Common myeloid progenitor, CD34-positive (primary cell): ENCODE results near the gene CLEC16A.

Experiments
- CTCF ChIA-PET: fragments of 350-600 bp; sonication (Branson Sonifier 250); formaldehyde crosslinking; loops from one replicate; lab custom pipeline; 2021; ENCODE audit warnings: antibody characterized with exemption; lab: Charles Lee
- POLR2A ChIA-PET: fragments of 350-600 bp; sonication (Branson Sonifier 250); formaldehyde crosslinking; loops from one replicate; lab custom pipeline; 2021; ENCODE audit warnings: antibody characterized with exemption; lab: Charles Lee
- DNase-seq, 3 donors: peaks; one replicate each; pipeline versions ENCODE4 v3.0.0 to v3.0.0-alpha.2; 2013
- H3K27ac ChIP-seq, 2 experiments: 1 replicate in 1 of 2; 2 replicates in 1 of 2; pipeline ENCODE4 v1.7.0; 2013; ENCODE audit warnings: inconsistent platforms in 2 of 2, low read length in 2 of 2, mild to moderate bottlenecking in 2 of 2, low read depth in 1 of 2, moderate library complexity in 1 of 2; ENCODE audit not compliant: severe bottlenecking in 2 of 2, insufficient read depth in 1 of 2, poor library complexity in 1 of 2
- H3K27me3 ChIP-seq, 5 experiments: replicated peaks in 2 of 5; 1 replicate in 3 of 5; 2 replicates in 2 of 5; pipeline versions ENCODE4 v1.6.1 to v1.7.0; 2013; ENCODE audit warnings: low read length in 4 of 5, mild to moderate bottlenecking in 2 of 5, moderate library complexity in 2 of 5, inconsistent platforms in 1 of 5; ENCODE audit not compliant: insufficient read depth in 5 of 5, control insufficient read depth in 4 of 5
- H3K36me3 ChIP-seq, 4 experiments: 1 replicate in 2 of 4; 2 replicates in 2 of 4; pipeline versions ENCODE4 v1.6.1 to v1.7.0; 2013; ENCODE audit warnings: low read length in 3 of 4, control low read depth in 1 of 4, mild to moderate bottlenecking in 1 of 4; ENCODE audit not compliant: control insufficient read depth in 4 of 4, insufficient read depth in 4 of 4
- H3K4me1 ChIP-seq, 4 experiments: 1 replicate in 3 of 4; 2 replicates in 1 of 4; pipeline versions ENCODE4 v1.6.1 to v1.7.1; 2013; ENCODE audit warnings: low read length in 3 of 4, mild to moderate bottlenecking in 3 of 4, control low read depth in 1 of 4, inconsistent platforms in 1 of 4, moderate library complexity in 1 of 4; ENCODE audit not compliant: control insufficient read depth in 4 of 4, insufficient read depth in 4 of 4; ENCODE audit errors: control extremely low read depth in 1 of 4
- H3K4me3 ChIP-seq, 7 experiments: 1 replicate in 4 of 7; 2 replicates in 3 of 7; pipeline versions ENCODE4 v1.5.1 to v1.7.0; 2013; ENCODE audit warnings: mild to moderate bottlenecking in 7 of 7, low read length in 6 of 7, moderate library complexity in 6 of 7, inconsistent platforms in 2 of 7, low read depth in 2 of 7, control low read depth in 1 of 7; ENCODE audit not compliant: insufficient read depth in 4 of 7, control insufficient read depth in 1 of 7; ENCODE audit errors: extremely low read depth in 1 of 7
- H3K9me3 ChIP-seq, 5 experiments: 1 replicate in 4 of 5; 2 replicates in 1 of 5; pipeline versions ENCODE4 v1.6.1 to v1.7.1; 2013; ENCODE audit warnings: low read length in 4 of 5, mild to moderate bottlenecking in 2 of 5, inconsistent platforms in 1 of 5, low read depth in 1 of 5, moderate library complexity in 1 of 5; ENCODE audit not compliant: control insufficient read depth in 4 of 5, insufficient read depth in 2 of 5; ENCODE audit errors: control extremely low read depth in 1 of 5
- WGBS: methylation state at CpG from one replicate; pipeline ENCODE4 v1.1.5; 2013; ENCODE audit not compliant: insufficient coverage; 5-methylcytosine and 5-hydroxymethylcytosine counted together

The CLEC16A gene

GRCh38 chr16:11175106-11175786 lies 230.9 kb downstream of the CLEC16A start:
- peaks cover 0 to 8% (median 0%) of the 10 kb centered on the region in 4 experiments for H3K4me1 ChIP-seq
- H3K4me3 ChIP-seq = no peak overlapping the region
- ChIA-PET POLR2A (no interaction called here), CTCF (interaction anchor here (1.0 kb wide), 1 partner anchor 9 kb away, joined by 3 read pairs; no protein-coding TSS in a partner anchor)
- peaks cover 4 to 46% (median 15%) of the 10 kb centered on the region in 4 experiments for H3K36me3 ChIP-seq
- no peaks in the 10 kb centered on the region for H3K9me3 ChIP-seq
- no peak for DNase-seq
- no peak overlapping the region for H3K27ac ChIP-seq
- no peaks in the 10 kb centered on the region for H3K27me3 ChIP-seq
- WGBS = 77% methylated on average over 5 of the region's 7 CpGs

DNA sequence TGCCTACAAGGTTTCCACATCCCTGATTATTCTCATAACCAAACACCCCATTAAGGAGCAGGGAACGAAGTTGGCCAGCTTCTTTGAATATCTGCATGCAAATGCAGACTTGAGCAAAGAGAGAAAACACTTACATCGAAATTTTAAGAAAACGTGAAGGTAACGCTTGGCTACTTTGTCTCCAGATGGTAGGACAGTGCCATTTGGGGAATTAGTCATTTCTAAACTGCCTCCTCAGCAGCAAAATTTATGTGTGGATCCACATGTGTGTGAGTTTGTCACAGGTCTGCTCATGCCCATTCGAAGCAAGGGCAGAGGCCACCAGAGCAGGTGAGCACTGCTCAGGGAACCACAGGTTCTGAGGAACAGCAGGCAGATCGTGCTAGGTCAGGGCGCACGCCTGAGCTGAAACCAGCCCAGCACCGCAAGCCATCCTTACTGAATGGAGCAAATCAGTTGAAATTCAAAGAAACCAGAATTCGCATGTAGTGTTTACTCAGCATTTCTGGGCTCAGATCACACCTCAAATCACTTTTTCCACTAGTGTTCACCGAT lies 231.5 kb downstream of the CLEC16A start:
- WGBS = 98% methylated on average over 11 of the region's 11 CpGs
- H3K4me1 ChIP-seq = peaks cover 0 to 13% (median 0%) of the 10 kb centered on the region in 4 experiments
- ChIA-PET CTCF (interaction anchor here (1.0 kb wide), 1 partner anchor 10 kb away, joined by 3 read pairs; no protein-coding TSS in a partner anchor), POLR2A (no interaction called here)
- no peaks in the 10 kb centered on the region for H3K27me3 ChIP-seq
- no peak overlapping the region for H3K27ac ChIP-seq
- no peak overlapping the region for H3K4me3 ChIP-seq
- no peak for DNase-seq
- peaks cover 4 to 50% (median 17%) of the 10 kb centered on the region in 4 experiments for H3K36me3 ChIP-seq
- no peaks in the 10 kb centered on the region for H3K9me3 ChIP-seq

- WGBS = 100% methylated on average over 5 of the region's 6 CpGs
- no peak overlapping the region for H3K4me3 ChIP-seq
- H3K36me3 ChIP-seq = peaks cover 0 to 45% (median 17%) of the 10 kb centered on the region in 4 experiments
- ChIA-PET CTCF (interaction anchor here (0.6 kb wide), 1 partner anchor 147 kb away, joined by 3 read pairs; no protein-coding TSS in a partner anchor), POLR2A (interaction anchor here (0.7 kb wide), 1 partner anchor 13 kb away, joined by 3 read pairs; no protein-coding TSS in a partner anchor)
- peaks cover 0 to 31% (median 6%) of the 10 kb centered on the region in 4 experiments for H3K4me1 ChIP-seq
- no peaks in the 10 kb centered on the region for H3K9me3 ChIP-seq
- no peak overlapping the region for H3K27ac ChIP-seq
- no peaks in the 10 kb centered on the region for H3K27me3 ChIP-seq
- no peak for DNase-seq
Measured at GRCh38 chr16:11177578-11178160, 233.3 kb downstream of the CLEC16A start.

- DNase-seq = no peak
- ChIA-PET CTCF (no interaction called here), POLR2A (no interaction called here)
- peaks cover 0 to 37% (median 6%) of the 10 kb centered on the region in 4 experiments for H3K4me1 ChIP-seq
- H3K36me3 ChIP-seq = peaks cover 0 to 41% (median 16%) of the 10 kb centered on the region in 4 experiments
- H3K27me3 ChIP-seq = no peaks in the 10 kb centered on the region
- no peak overlapping the region for H3K4me3 ChIP-seq
- WGBS = 97% methylated on average over 17 of the region's 24 CpGs
- no peaks in the 10 kb centered on the region for H3K9me3 ChIP-seq
- H3K27ac ChIP-seq = no peak overlapping the region
Measured at GRCh38 chr16:11178424-11178823, 234.1 kb downstream of the CLEC16A start.

DNA sequence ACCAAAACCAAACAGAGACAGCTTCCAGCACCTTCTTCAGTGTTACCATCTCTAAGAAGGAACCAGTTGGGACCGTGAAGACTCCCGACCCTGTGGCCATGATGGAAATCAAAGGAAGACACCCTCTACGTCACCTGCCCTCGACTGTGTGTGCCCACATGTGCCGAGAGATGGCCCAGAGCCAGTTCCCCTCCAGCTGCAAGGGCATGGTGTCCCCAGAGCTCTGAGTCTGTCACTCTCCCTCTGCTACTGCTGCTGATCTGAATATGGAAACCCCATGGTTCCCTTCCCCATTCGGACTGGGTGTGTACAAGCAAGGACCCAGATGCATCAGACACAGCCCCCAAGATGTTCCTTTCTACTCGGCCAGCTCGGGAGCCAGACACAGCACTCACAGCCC lies 235.2 kb downstream of the CLEC16A start:
- peaks cover 0 to 30% (median 15%) of the 10 kb centered on the region in 4 experiments for H3K36me3 ChIP-seq
- H3K27me3 ChIP-seq = no peaks in the 10 kb centered on the region
- WGBS = 97% methylated on average over 8 of the region's 8 CpGs
- ChIA-PET CTCF (interaction anchor here (1.5 kb wide), 1 partner anchor 14 kb away, joined by 3 read pairs; no protein-coding TSS in a partner anchor), POLR2A (no interaction called here)
- no peaks in the 10 kb centered on the region for H3K9me3 ChIP-seq
- peaks cover 0 to 38% (median 6%) of the 10 kb centered on the region in 4 experiments for H3K4me1 ChIP-seq
- H3K27ac ChIP-seq = no peak overlapping the region
- no peak overlapping the region for H3K4me3 ChIP-seq
- no peak for DNase-seq

DNA sequence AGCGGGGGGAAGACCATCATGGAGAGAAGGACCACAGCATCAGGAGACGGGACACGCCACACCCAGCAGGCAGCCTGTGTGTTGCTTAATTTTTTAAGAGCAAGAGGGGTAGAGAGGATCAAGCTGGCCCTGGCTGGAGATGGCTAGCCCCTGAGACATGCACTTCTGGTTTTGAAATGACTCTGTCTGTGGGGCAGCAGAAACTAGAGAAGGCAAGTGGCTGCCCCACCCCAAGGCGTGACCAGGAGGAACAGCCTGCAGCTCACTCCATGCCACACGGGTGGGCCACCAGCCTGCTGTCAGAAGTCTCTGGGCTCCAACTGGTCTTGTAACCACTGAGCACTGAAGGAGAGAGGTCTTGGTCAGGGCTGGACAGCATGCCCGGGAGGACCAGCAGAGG lies 236.1 kb downstream of the CLEC16A start:
- Histone ChIP-seq H3K9me3 (no peaks in the 10 kb centered on the region), H3K4me3 (no peak overlapping the region), H3K27me3 (no peaks in the 10 kb centered on the region), H3K4me1 (peaks cover 0 to 38% (median 6%) of the 10 kb centered on the region in 4 experiments), H3K36me3 (peaks cover 0 to 30% (median 15%) of the 10 kb centered on the region in 4 experiments), H3K27ac (no peak overlapping the region)
- ChIA-PET CTCF (interaction anchor here (1.5 to 1.6 kb wide), 2 partner anchors 15 to 45 kb away, joined by 3 read pairs; no protein-coding TSS in a partner anchor), POLR2A (no interaction called here)
- no peak for DNase-seq
- WGBS = 97% methylated on average over 6 of the region's 6 CpGs
